Sigmoid colon (tissue), 4 donors: ENCODE measurements around the gene RYR3.

Source experiments
- CTCF ChIP-seq, 4 experiments: fragments of 450-650 bp in 3 of 4; fragments of 200-600 bp in 1 of 4; IDR thresholded peaks; one replicate each; pipeline ENCODE4 v1.5.1; 2016 to 2019; ENCODE audit warnings: antibody characterized with exemption in 4 of 4, mild to moderate bottlenecking in 3 of 4, moderate library complexity in 2 of 4
- EP300 ChIP-seq, 4 donors: sonication (generic); formaldehyde crosslinking; IDR thresholded peaks; one replicate each; pipeline ENCODE4 v1.6.1; 2017; ENCODE audit warnings: antibody characterized with exemption in 4 of 4

GRCh38 chr15:33393546-33393945 lies 82.8 kb downstream of the RYR3 start:
- TF ChIP-seq CTCF (IDR thresholded peaks at IDR 0.05) (no peak), EP300 (IDR thresholded peaks at IDR 0.05) (no peak)
